PC-9 (cell line): ENCODE results near the gene TMEM91.

Experiments
- CTCF ChIP-seq: fragments of 200-600 bp; sonication (generic); conservative IDR thresholded peaks from 2 replicates; pipeline ENCODE4 v1.6.1; 2017; ENCODE audit warnings: mixed run types, antibody characterized with exemption, mild to moderate bottlenecking, moderate library complexity
- EZH2 ChIP-seq: fragments of 200-600 bp; sonication (generic); IDR thresholded peaks from 2 replicates; pipeline ENCODE4 v1.8.0; 2017; ENCODE audit warnings: antibody characterized with exemption, low read depth

DNA sequence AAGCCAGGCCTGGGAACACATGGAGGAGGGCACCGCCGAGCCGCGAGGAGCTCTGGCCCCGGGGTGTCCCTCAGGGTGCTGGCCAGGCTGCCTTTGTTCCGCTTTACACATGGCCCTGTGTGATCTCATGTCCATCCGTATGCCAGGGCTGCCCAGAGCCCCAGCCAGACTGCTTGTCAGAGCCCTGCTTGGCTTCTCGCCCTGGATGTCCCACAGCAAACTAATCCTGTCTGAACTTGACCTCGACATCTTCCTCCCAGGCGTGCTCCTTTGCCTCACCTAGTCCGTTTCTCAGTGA lies 35.6 kb downstream of the TMEM91 start:
- TF ChIP-seq EZH2 (no peak), CTCF (no peak)
